ENCODE data around the gene GPBP1L1. TPM values are rescaled to one million over a fixed set of nuclear protein-coding genes. Genes with fewer than 3 reads are reported as not detected.
"Not testable (repeated sequence)": the region's sequence is repeated elsewhere in the genome, so short reads cannot be mapped to it uniquely, and the experiment has no call there.

Gene GPBP1L1
- total RNA-seq, 2 experiments from 2014 or later: 103 to 105 TPM

DNA sequence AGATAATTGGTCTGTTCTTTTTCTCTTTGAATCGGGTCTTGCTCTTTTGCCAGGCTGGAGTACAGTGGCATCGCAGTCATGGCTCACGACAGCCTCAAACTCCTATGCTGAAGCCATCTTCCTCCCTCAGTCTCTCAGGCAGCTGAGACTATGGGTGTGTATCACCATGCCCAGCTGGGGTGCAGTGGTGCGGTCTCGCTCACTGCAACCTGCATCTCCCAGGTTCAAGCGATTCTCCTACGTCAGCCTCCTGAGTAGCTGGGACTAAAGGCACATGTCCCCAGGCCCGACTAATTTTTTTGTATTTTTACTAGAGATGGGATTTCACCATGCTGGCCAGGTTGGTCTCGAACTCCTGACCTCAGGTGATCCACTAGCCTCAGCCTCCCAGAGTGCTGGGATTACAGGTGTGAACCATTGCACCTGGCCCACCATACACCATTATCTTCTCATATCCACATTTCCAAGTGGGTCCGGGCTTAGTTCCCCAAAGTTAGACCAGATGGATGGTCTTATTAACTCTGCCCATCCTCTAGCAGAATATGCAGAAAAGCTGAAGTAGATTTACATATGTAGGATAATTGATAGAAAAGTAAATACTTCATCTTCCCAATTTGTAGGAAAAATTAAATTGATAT, 75.6 kb downstream of the GPBP1L1 start:
- CTCF ChIA-PET: no interaction called here
- DNase-seq: no peak
- H3K36me3 Mint-ChIP-seq (ENCODE audit: low read depth): peaks cover 76% of the 10 kb centered on the region
- no peaks in the 10 kb centered on the region for H3K9me3 Mint-ChIP-seq (ENCODE audit: insufficient read depth)
- POLR2A ChIA-PET: no interaction called here
- H3K4me3 Mint-ChIP-seq: no peak overlapping the region
- no peak overlapping the region for H3K27ac Mint-ChIP-seq
- H3K4me1 Mint-ChIP-seq (ENCODE audit: low read depth): peaks cover 26% of the 10 kb centered on the region
- no peaks in the 10 kb centered on the region for H3K27me3 Mint-ChIP-seq (ENCODE audit: low read depth)
- no peak for ATAC-seq

DNA sequence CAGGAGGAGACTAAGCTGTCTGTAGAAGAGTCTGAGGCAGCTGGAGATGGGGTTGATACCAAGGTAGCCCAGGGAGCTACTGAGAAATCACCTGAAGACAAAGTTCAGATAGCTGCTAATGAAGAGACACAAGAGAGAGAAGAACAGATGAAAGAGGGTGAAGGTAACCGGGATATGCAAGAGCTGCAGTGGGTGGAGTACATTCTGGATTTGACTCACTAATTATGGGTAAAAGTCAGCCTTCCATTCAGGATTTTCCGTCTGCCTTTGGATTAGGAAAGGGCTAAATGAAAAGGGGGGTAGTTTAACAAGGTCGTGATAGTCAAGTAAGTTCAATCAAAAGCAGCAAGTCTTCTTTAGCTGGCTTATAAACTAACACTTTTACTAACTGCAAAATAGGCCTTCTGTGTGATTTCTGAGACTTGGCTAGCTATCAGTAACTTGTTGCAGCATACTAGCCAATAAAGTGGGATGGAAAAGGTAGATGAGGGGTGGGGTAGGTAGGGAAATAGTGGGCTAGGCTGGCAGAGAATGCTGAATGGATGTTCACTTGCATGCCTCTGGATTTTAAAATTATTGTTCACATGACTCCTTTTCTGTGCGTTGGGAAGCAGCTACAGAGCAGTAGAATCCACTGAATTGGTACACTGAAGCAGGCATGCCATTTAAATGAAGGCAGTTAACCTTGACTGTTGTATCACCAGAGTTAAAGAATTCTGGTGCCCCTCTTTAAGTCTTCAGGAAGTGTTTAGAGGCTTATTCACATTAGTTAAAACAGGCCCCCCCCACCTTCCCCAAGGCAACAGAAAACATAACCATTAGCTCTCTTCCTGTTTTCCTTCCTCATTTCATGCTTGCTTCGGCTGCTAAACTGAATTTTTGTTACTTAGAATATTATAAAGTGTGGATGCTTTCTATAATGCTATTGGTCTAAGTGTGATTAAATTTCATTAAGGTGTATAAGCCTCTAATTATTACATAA, 77.9 kb downstream of the GPBP1L1 start:
- Mint-ChIP-seq H3K27ac (peak overlapping the region; percentile 74), H3K36me3 (ENCODE audit: low read depth) (peaks cover 68% of the 10 kb centered on the region), H3K9me3 (ENCODE audit: insufficient read depth) (no peaks in the 10 kb centered on the region), H3K4me1 (ENCODE audit: low read depth) (peaks cover 30% of the 10 kb centered on the region), H3K27me3 (ENCODE audit: low read depth) (no peaks in the 10 kb centered on the region), H3K4me3 (no peak overlapping the region)
- ChIA-PET POLR2A (interaction anchor here (0.5 kb wide), 1 partner anchor 710 kb away, joined by 3 read pairs; no protein-coding TSS in a partner anchor), CTCF (no interaction called here)
- ATAC-seq (no peak), DNase-seq (no peak)

GRCh38 chr1:45607404-45608074, 78.8 kb downstream of the GPBP1L1 start:
- no peaks in the 10 kb centered on the region for H3K27me3 Mint-ChIP-seq (ENCODE audit: low read depth)
- no peaks in the 10 kb centered on the region for H3K9me3 Mint-ChIP-seq (ENCODE audit: insufficient read depth)
- no peak overlapping the region for H3K4me3 Mint-ChIP-seq
- H3K27ac Mint-ChIP-seq: peak overlapping the region; percentile 83
- H3K4me1 Mint-ChIP-seq (ENCODE audit: low read depth): peaks cover 30% of the 10 kb centered on the region
- ATAC-seq: no peak
- H3K36me3 Mint-ChIP-seq (ENCODE audit: low read depth): peaks cover 68% of the 10 kb centered on the region
- no peak for DNase-seq
- ChIA-PET POLR2A (no interaction called here), CTCF (no interaction called here)

- POLR2A ChIA-PET: interaction anchor here (0.7 kb wide), 1 partner anchor 145 kb away, joined by 3 read pairs; no protein-coding TSS in a partner anchor
- DNase-seq: no peak
- Mint-ChIP-seq H3K9me3 (ENCODE audit: insufficient read depth) (no peaks in the 10 kb centered on the region), H3K36me3 (ENCODE audit: low read depth) (peaks cover 70% of the 10 kb centered on the region), H3K27ac (peak overlapping the region; percentile 48), H3K4me3 (no peak overlapping the region), H3K4me1 (ENCODE audit: low read depth) (peaks cover 53% of the 10 kb centered on the region), H3K27me3 (ENCODE audit: low read depth) (no peaks in the 10 kb centered on the region)
- ATAC-seq: no peak
- CTCF ChIA-PET: no interaction called here
These were observed 82.1 kb downstream of the GPBP1L1 start for GRCh38 chr1:45604239-45604638.

- peaks cover 30% of the 10 kb centered on the region for H3K4me1 Mint-ChIP-seq (ENCODE audit: low read depth)
- peaks cover 58% of the 10 kb centered on the region for H3K36me3 Mint-ChIP-seq (ENCODE audit: low read depth)
- H3K27me3 Mint-ChIP-seq (ENCODE audit: low read depth); CTCF ChIA-PET; H3K27ac Mint-ChIP-seq; ATAC-seq; H3K9me3 Mint-ChIP-seq (ENCODE audit: insufficient read depth); POLR2A ChIA-PET; H3K4me3 Mint-ChIP-seq; DNase-seq: not testable (repeated sequence)
These were observed 89.6 kb downstream of the GPBP1L1 start for GRCh38 chr1:45596765-45597164.

DNA sequence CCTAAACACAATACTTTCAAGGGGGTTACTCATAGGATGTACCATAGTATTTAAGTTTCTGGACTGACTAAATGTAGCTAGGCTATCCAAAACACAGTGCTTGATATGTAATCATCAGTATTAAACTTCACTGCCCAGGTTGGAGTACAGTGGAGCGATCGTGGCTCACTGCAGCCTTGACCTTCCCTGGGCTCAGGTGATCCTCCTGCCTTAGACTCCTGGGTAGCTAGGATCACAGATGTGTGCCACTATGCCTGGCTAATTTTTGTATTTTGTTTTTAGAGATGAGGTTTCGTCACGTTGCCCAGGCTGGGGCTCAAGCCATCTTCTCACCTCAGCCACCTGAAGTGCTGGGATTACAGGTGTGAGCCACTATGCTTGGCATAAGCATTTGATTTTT, 91.9 kb downstream of the GPBP1L1 start:
- no peak for DNase-seq
- ChIA-PET POLR2A (interaction anchor here (0.6 kb wide), 1 partner anchor 90 kb away, joined by 5 read pairs; no protein-coding TSS in a partner anchor), CTCF (no interaction called here)
- Mint-ChIP-seq H3K4me1 (ENCODE audit: low read depth) (peaks cover 15% of the 10 kb centered on the region), H3K36me3 (ENCODE audit: low read depth) (peaks cover 51% of the 10 kb centered on the region), H3K27me3 (ENCODE audit: low read depth) (no peaks in the 10 kb centered on the region), H3K9me3 (ENCODE audit: insufficient read depth) (no peaks in the 10 kb centered on the region), H3K4me3 (no peak overlapping the region), H3K27ac (peak overlapping the region; percentile 25)
- no peak for ATAC-seq

DNA sequence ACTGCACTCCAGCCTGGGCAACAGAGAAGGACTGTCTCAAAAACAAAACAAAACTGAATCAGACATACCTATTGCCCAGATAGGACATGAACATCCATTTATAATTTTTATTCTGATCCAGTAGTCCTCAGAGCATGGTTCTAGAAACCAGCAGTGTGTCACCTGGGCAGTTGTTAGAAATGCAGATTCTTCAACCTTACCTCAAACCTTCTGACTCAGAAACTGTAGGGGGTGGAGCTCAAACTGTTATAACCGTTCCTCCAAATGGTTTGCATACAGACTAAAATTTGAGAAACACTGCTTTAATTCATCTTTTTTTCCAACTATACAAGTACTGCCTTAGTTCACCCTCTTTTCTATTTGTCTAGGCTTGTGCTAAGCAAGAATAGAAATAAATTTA, 96.5 kb downstream of the GPBP1L1 start:
- H3K27ac Mint-ChIP-seq: no peak overlapping the region
- ChIA-PET POLR2A (interaction anchor here (0.7 to 1.3 kb wide), 2 partner anchors 39 to 74 kb away, joined by 3 read pairs; no protein-coding TSS in a partner anchor), CTCF (interaction anchor here (0.9 to 1.4 kb wide), 3 partner anchors 20 to 77 kb away, joined by 3 to 4 read pairs (median 3); no protein-coding TSS in a partner anchor)
- DNase-seq: no peak
- ATAC-seq: no peak
- no peaks in the 10 kb centered on the region for H3K27me3 Mint-ChIP-seq (ENCODE audit: low read depth)
- H3K4me3 Mint-ChIP-seq: no peak overlapping the region
- no peaks in the 10 kb centered on the region for H3K9me3 Mint-ChIP-seq (ENCODE audit: insufficient read depth)
- H3K36me3 Mint-ChIP-seq (ENCODE audit: low read depth): peaks cover 44% of the 10 kb centered on the region
- H3K4me1 Mint-ChIP-seq (ENCODE audit: low read depth): peaks cover 35% of the 10 kb centered on the region

- ChIA-PET CTCF (interaction anchor here (1.4 kb wide), 1 partner anchor 16 kb away, joined by 8 read pairs; no protein-coding TSS in a partner anchor), POLR2A (interaction anchor here (0.8 to 1.5 kb wide), 2 partner anchors 65 to 99 kb away, joined by 4 to 5 read pairs; partner anchors contain the start of genes GPBP1L1 and PRDX1)
- Mint-ChIP-seq H3K27me3 (ENCODE audit: low read depth) (no peaks in the 10 kb centered on the region), H3K4me1 (ENCODE audit: low read depth) (peaks cover 40% of the 10 kb centered on the region), H3K36me3 (ENCODE audit: low read depth) (peaks cover 32% of the 10 kb centered on the region), H3K9me3 (ENCODE audit: insufficient read depth) (no peaks in the 10 kb centered on the region), H3K27ac (peak overlapping the region; percentile 84), H3K4me3 (peak overlapping the region; percentile 99)
- no peak for ATAC-seq
- DNase-seq: no peak
These were observed 99.6 kb downstream of the GPBP1L1 start for GRCh38 chr1:45586769-45587168.

DNA sequence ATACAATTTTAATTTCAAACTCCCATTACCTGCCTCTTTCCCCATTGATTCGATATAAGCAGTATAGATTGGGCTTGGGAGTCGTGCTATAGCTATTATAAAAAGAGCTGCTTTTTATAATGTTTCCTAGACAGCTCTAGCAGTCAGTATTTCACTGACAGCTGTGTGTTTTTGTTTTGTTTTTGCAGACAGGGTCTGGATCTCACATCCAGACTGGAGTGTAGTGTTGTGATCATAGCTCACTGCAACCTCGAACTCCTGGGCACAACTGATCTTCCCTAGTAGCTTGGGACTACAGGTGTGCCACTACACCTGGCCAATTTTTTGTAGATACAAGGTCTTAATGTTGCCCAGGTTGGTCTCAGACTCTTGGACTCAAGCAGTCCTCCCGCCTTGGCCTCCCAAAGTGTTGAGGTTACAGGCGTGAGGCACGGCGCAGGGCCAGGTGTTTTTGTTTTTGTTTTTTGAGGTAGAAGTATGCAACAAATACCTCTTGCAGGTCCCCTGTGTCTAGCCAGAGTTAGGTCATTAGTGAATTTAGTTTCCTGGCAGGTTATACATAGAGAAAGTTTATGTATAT, 100.7 kb downstream of the GPBP1L1 start:
- H3K27me3 Mint-ChIP-seq (ENCODE audit: low read depth): no peaks in the 10 kb centered on the region
- peaks cover 25% of the 10 kb centered on the region for H3K36me3 Mint-ChIP-seq (ENCODE audit: low read depth)
- H3K4me1 Mint-ChIP-seq (ENCODE audit: low read depth): peaks cover 37% of the 10 kb centered on the region
- no peaks in the 10 kb centered on the region for H3K9me3 Mint-ChIP-seq (ENCODE audit: insufficient read depth)
- no peak for ATAC-seq
- ChIA-PET CTCF (interaction anchor here (0.9 to 1.4 kb wide), 4 partner anchors 15 to 92 kb away, joined by 3 to 8 read pairs (median 4); partner anchors contain the start of gene AKR1A1), POLR2A (interaction anchor here (0.6 to 4.1 kb wide), 16 partner anchors 17 to 864 kb away, joined by 3 to 39 read pairs (median 6); partner anchors contain the start of genes AKR1A1, CCDC163, GPBP1L1 and HECTD3)
- H3K27ac Mint-ChIP-seq: peak overlapping the region; percentile 100
- peak overlapping the region; percentile 99 for H3K4me3 Mint-ChIP-seq
- no peak for DNase-seq

- Mint-ChIP-seq H3K4me1 (ENCODE audit: low read depth) (peaks cover 37% of the 10 kb centered on the region), H3K4me3 (peak overlapping the region; percentile 99), H3K36me3 (ENCODE audit: low read depth) (peaks cover 25% of the 10 kb centered on the region), H3K27me3 (ENCODE audit: low read depth) (no peaks in the 10 kb centered on the region), H3K27ac (peak overlapping the region; percentile 100), H3K9me3 (ENCODE audit: insufficient read depth) (no peaks in the 10 kb centered on the region)
- ATAC-seq (no peak), DNase-seq (no peak)
- ChIA-PET CTCF (interaction anchor here (1.0 to 1.2 kb wide), 3 partner anchors 34 to 245 kb away, joined by 3 to 5 read pairs (median 4); partner anchors contain the start of genes AKR1A1, MUTYH and TOE1), POLR2A (interaction anchor here (1.0 to 4.1 kb wide), 19 partner anchors 16 to 810 kb away, joined by 3 to 39 read pairs (median 5); partner anchors contain the start of genes AKR1A1, CCDC163, GPBP1L1 and HECTD3)
These were observed 101.3 kb downstream of the GPBP1L1 start for GRCh38 chr1:45585110-45585426.
